Skeletal muscle satellite cell (primary cell): ENCODE results near the gene MIEF2.

ENCODE experiments used
- H3K27me3 ChIP-seq: 2 replicates; pipeline ENCODE4 v1.7.0; 2013; ENCODE audit warnings: low read length; ENCODE audit not compliant: control insufficient read depth, insufficient read depth
- H3K36me3 ChIP-seq: 2 replicates; pipeline ENCODE4 v1.7.0; 2013; ENCODE audit warnings: mild to moderate bottlenecking, control low read depth, low read length; ENCODE audit not compliant: insufficient read depth
- H3K4me1 ChIP-seq: 2 replicates; pipeline ENCODE4 v1.7.0; 2013; ENCODE audit warnings: low read length; ENCODE audit not compliant: control insufficient read depth, insufficient read depth
- H3K4me2 ChIP-seq: 2 replicates; pipeline ENCODE4 v1.7.0; 2013; ENCODE audit warnings: mild to moderate bottlenecking, low read length
- H3K4me3 ChIP-seq: 2 replicates; pipeline ENCODE4 v1.7.0; 2013; ENCODE audit warnings: low read length
- H3K9ac ChIP-seq: 2 replicates; pipeline ENCODE4 v1.7.0; 2013; ENCODE audit warnings: mild to moderate bottlenecking, low read depth, low read length, moderate library complexity
- H3K9me3 ChIP-seq: replicated peaks from 2 replicates; pipeline ENCODE4 v1.7.0; 2013; ENCODE audit warnings: mild to moderate bottlenecking, control low read depth, low read length

The MIEF2 gene

GRCh38 chr17:18314731-18315561 lies 54.5 kb downstream of the MIEF2 start, which contains the start of the genes SMCR8 and TOP3A:
Gene SMCR8, plus strand, starts transcription at chr17:18315293. Its CDS starts 497 bp downstream, at chr17:18315790.
Gene TOP3A, minus strand, starts transcription at chr17:18314994. Its CDS starts 216 bp downstream, at chr17:18314778.
- H3K4me2 ChIP-seq, result peak within 1 kb of the TSS; percentile 85
- peak within 1 kb of the TSS; percentile 97 for H3K9ac ChIP-seq
- H3K4me3 ChIP-seq, result peak within 1 kb of the TSS; percentile 97
- peaks cover 28% of the 10 kb centered on the region for H3K36me3 ChIP-seq
- peaks cover 38% of the 10 kb centered on the region for H3K4me1 ChIP-seq
- H3K27me3 ChIP-seq, result no peaks in the 10 kb centered on the region
- H3K9me3 ChIP-seq, result no peaks in the 10 kb centered on the region

DNA sequence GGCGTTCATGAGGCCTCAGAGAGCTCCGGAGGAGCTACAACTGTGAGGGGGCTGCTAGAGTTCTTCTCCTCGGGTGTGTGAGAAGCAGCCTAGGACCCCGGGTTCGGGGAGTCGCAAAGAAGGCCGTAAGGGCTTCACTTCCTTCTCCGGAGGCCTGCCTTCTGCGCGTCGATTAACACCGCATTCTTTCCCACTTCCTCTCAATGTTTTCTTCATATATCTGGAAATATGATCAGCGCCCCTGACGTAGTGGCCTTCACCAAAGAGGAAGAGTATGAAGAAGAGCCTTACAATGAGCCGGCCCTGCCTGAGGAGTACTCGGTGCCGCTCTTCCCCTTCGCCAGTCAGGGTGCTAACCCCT lies 55.1 kb downstream of the MIEF2 start:
- peak overlapping the region; percentile 85 for H3K4me2 ChIP-seq
- peaks cover 38% of the 10 kb centered on the region for H3K4me1 ChIP-seq
- no peaks in the 10 kb centered on the region for H3K9me3 ChIP-seq
- H3K9ac ChIP-seq, result peak overlapping the region; percentile 97
- peak overlapping the region; percentile 97 for H3K4me3 ChIP-seq
- H3K36me3 ChIP-seq, result peaks cover 30% of the 10 kb centered on the region
- no peaks in the 10 kb centered on the region for H3K27me3 ChIP-seq

- Histone ChIP-seq H3K9me3 (no peaks in the 10 kb centered on the region), H3K9ac (peak overlapping the region; percentile 97), H3K27me3 (no peaks in the 10 kb centered on the region), H3K4me3 (peak overlapping the region; percentile 97), H3K4me1 (peaks cover 38% of the 10 kb centered on the region), H3K4me2 (peak overlapping the region; percentile 85), H3K36me3 (peaks cover 30% of the 10 kb centered on the region)
Measured at GRCh38 chr17:18315961-18316360, 55.5 kb downstream of the MIEF2 start.
